Right ventricle myocardium superior (tissue), 1 donor: ENCODE results near the gene CFAP99. TPM values are rescaled to one million over a fixed set of nuclear protein-coding genes. Genes with fewer than 3 reads are reported as not detected.

Experiments
- ATAC-seq: fragments of 200-7000 bp; cut with Tn5 transposase; one replicate; pipeline ENCODE4 v1.9.1; 2020; ENCODE audit warnings: mild to moderate bottlenecking; ENCODE audit not compliant: poor library complexity
- DNase-seq: peaks from one replicate; pipeline ENCODE4 v3.0.0-alpha.2; 2020
- intact Hi-C: fragments of 100-400 bp; cut with DNase I; formaldehyde crosslinking; loops from one replicate; pipeline ENCODE4 v1.11.2; 2022
- total RNA-seq: library from RNA; stranded (reverse); fragmentation: NEBNext Ultra II Directional; extraction: Animal tissue kit (Norgen Biotek cat#: 25700); gene quantifications from one replicate; pipeline ENCODE4 v1.2.1, GENCODE V29; 2021
- donor health status: DM: no; HTN: yes; CAD: no; lungs with severe emphysema.

Gene CFAP99
- total RNA-seq, 1 donor from 2014 or later, result not detected

DNA sequence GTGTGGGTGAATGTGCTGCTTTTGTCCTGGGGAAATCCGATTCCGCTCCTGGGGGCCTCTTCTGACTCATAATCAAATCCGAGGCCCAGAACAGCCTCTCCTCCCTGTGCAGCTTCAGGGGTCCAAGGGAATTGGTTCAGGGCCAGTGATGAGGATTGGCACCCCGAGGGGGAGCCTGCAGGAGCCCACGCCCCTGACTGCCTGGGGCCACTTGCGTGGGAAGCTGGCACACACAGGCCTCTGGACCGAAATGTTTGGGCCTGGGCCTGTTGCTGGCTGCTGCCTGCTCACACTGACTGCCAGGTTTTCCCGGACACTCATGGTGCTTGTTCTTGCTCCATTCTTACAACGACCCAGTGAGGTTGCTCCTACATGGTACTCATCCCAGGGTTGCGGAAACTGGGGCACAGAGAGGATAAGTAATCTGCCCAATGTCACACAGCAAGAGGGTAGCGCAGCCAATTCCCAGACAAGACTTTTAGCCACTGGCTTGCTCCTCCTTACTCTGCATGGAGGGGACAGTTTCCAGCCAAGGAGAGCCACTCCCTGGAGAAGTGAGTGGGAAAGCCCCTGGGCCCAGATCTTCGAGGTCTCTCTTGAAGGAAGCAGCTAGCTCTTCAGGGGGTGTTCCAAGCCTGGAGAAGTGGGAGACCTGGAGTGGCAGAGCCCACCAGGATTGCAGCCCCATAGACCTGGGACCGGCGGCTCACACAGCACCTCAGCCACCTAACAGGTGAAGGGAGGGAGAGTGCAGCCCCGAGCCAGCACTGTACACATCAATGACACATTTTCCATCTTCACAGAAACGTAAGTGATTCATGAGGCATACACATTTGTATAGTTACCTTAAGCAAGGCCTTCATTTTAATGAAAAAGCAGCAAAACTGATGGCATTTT is 20.3 kb downstream of the CFAP99 start:
- intact Hi-C loops, result no loop called here
- DNase-seq (peak; percentile 13), ATAC-seq (no peak)

- ATAC-seq (peak; percentile 72), DNase-seq (peak; percentile 68)
- intact Hi-C loops, result no loop called here
Observed at GRCh38 chr4:2441393-2442174, 22.8 kb downstream of the CFAP99 start.

GRCh38 chr4:2442175-2442993 is 23.6 kb downstream of the CFAP99 start:
- no peak for ATAC-seq
- intact Hi-C loops, result no loop called here
- DNase-seq, result peak; percentile 24

GRCh38 chr4:2443061-2443730 is 24.4 kb downstream of the CFAP99 start:
- intact Hi-C loops, result no loop called here
- ATAC-seq (no peak), DNase-seq (peak; percentile 29)

DNA sequence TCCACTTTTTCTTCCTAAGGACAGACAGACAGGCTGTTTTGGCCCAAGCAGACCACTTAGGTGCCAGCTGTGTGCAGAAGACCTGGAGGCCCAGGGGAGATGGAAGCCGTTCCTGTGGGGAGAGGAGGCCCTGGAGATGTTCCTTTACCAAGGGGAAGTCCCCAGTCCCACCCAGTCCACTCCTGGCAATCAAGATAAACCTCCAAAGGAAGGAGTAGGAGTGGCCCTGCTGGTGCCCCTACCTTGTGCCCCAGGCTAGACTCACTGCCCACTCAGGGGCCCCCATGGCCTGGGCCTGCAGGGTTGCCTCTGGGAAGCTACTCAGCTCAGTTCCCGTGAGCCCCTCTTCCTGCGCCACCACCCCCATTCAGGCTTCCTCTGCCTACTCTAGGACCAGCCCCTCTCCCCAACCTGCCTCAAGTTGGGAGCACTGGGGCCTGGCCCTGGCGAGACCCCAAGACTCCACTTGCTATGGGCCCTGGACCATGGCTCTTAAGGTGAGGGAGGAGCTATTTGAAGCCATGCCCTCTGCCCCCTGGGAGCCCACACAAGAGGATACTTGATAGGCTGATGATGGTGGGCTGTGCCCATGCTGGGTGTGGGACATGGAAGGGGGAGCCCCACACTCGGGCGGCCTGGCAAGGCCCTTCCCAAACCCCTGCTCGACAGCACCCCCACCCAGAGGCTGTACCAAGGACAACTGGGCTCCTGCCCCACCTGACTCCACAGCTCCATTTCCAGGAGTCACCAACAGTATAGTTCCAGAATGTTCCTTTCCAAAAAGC is 25.4 kb downstream of the CFAP99 start:
- no peak for ATAC-seq
- peak; percentile 17 for DNase-seq
- intact Hi-C loops, result no loop called here

GRCh38 chr4:2445130-2445529 is 26.4 kb downstream of the CFAP99 start:
- intact Hi-C loops, result no loop called here
- ATAC-seq (no peak), DNase-seq (no peak)

DNA sequence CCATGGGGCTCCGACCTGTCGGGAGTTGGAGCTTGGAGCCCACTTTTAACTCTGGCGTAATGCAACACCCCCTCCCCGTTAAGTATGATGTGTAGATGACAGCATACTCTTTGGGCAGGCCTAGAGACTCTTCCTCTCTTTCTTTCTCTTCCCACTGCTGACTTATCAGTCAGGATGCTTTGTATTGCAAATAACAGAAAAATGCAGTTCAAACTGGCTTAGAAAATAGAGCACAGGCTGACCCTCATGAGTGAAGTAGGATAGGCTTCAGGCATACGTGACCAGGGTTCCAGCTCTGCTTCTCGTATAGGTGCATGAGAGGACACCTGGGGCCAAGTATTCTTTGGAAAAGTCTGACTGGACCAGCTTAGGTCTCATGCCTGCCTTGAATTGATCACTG is 26.8 kb downstream of the CFAP99 start:
- ATAC-seq, result no peak
- intact Hi-C loops, result no loop called here
- DNase-seq, result no peak

DNA sequence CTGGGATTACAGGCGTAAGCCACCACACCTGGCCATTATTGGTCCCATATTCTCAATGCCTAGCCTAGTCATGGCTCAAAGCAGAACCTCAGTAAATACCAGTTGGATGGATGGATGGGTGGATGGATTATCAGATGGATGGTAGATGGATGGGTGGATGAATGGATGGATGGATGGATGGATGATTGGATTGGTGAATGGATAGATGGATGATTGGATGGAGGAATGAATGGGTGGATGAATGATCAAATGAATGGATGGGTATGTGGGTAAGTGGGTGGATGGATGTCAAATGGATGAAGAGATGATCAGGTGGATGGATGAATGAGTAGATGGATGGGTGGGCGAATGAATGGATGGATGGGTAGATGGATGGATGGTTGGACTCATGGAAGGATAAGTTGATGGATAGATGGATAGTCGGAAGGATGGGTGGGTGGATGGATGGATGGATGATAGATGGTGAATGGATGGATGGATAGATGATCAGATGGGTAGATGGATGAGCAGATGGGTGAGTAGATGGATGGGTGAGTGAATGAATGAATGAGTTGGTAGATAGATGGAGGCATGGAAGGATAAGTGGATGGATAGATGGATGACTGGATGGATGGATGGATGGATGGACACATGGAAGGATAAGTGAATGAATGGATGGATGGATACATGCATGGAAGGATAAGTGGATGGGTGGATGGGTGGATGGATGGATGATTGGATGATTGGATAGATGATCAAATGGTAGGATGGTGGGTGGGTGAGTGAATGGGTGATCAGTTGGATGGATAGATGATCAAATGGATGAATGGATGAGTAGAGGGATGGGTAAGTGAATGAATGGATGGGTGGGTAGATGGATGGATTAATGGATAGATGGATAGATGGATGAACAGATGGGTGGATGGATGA is 28.2 kb downstream of the CFAP99 start:
- DNase-seq (no peak), ATAC-seq (no peak)
- intact Hi-C loops, result no loop called here

DNA sequence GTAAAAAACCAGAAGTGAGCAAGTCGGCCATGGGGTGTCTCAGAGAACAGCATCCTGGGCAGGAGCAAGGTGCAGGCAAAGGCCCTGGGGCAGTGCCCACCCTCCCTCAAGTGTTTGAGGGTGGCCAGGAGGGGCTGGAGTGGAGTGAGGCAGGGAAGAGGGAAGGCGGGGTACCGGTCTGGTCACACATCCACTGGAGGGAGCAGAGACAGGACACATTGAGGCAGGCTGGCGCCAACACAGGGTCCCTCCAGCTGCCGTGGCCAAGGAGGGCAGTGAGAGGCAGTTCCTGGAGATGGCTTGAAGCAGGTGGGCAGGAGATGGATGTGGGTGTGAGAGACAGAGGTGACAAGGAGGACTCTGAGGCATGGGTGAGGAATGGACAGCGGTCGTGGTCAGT is 29.8 kb downstream of the CFAP99 start:
- DNase-seq, result peak; percentile 15
- no peak for ATAC-seq
- intact Hi-C loops, result no loop called here

GRCh38 chr4:2449051-2449450 is 30.3 kb downstream of the CFAP99 start:
- no peak for ATAC-seq
- intact Hi-C loops, result no loop called here
- peak; percentile 24 for DNase-seq

DNA sequence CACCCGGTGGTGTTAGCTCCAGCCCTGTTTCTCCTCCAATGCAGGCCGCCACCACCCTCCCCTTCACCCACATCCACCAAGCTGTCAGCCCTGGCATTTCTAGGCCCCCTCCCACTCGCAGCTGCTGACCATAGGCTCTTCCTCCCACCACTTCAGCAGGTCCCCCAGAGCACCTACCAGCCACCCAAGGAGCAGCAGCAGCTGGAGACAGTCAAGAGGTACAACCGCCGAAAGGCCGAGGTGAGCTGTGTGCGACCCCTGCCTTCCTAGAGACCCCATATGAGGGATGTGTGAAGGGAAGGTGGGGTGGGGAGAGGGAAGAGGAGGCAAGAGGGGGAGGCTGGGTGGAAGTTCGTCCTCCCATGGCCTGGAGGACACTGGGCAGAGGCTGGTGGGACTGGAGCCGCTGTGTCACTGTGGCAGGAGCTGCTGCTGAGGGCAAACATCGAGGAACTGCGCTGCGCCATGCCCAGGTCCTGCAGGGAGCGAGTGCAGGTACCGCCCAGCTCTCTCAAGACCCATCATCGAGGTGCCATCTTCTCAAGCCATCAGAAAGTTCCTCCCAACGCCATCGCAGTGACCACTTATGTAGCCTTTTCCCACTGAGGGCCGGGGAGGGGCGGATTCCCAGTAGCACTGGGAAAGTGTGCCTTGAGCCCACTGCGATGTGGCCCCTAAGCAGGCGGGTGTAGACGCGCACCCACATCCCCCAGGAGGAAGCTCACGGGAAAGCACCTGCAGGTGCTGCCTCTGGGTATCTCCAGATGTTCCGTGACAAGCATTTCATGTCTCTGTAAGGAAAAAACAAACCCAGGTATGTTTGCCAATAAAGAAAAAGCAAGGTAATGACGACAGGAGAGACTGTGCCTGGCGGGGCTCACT is 31.0 kb downstream of the CFAP99 start:
- no peak for ATAC-seq
- intact Hi-C loops, result no loop called here
- DNase-seq, result peak; percentile 23

DNA sequence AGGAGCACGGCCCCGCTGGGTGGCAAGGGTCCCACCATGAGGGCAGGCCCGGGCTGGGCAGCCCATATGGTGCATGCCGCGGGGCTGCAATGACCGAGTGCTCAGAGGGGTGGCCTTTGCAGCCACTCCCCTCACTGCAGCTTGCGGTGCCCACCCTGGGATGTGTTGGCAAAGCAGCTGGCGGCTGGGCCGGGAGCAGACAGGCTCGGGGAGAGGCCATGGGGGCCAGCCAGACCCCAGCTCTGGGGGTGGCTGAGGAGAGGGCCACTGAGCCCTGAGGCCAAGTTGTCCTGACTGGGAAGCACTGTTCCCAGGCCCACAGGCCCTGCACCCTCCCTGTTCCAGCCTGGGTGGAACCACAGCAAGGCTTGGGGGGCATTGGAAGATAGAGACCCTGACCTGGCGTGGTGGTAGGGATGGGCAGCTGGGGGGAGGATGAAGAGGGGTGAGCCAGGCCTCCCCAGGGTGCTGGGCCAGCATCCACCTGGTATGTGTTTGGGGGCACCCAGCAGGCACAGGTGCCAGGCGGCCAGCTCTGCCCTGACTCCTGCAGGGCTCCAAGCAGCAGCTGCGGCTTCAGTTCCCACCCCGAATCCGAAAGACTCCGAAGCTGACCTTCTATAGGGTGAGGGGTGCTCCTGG is 31.8 kb downstream of the CFAP99 start:
- ATAC-seq, result no peak
- intact Hi-C loops, result no loop called here
- DNase-seq, result no peak

DNA sequence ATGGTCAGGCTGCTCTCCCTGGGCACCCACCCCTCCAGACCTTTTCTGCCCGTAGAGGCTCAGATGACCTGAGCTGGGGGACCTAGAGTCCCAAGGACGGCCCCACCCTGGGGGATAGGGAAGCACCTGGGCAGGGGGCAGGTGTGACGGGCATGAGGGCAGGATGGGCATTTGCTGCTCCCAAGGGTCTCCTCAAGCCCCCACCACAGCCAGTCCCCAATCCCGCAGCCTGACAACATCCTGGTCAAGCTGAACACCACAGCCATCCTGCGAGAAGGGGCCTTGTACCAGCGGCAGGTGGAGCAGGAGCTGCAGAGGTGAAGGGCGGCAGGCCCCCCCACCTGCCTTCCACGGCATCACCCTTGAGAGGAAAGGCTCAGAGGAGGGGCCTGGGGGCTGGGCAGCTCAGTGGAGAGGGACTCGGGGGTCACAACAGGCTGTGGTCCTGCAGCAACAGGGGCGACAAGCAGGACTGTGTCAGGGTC is 32.3 kb downstream of the CFAP99 start:
- no peak for ATAC-seq

DNA sequence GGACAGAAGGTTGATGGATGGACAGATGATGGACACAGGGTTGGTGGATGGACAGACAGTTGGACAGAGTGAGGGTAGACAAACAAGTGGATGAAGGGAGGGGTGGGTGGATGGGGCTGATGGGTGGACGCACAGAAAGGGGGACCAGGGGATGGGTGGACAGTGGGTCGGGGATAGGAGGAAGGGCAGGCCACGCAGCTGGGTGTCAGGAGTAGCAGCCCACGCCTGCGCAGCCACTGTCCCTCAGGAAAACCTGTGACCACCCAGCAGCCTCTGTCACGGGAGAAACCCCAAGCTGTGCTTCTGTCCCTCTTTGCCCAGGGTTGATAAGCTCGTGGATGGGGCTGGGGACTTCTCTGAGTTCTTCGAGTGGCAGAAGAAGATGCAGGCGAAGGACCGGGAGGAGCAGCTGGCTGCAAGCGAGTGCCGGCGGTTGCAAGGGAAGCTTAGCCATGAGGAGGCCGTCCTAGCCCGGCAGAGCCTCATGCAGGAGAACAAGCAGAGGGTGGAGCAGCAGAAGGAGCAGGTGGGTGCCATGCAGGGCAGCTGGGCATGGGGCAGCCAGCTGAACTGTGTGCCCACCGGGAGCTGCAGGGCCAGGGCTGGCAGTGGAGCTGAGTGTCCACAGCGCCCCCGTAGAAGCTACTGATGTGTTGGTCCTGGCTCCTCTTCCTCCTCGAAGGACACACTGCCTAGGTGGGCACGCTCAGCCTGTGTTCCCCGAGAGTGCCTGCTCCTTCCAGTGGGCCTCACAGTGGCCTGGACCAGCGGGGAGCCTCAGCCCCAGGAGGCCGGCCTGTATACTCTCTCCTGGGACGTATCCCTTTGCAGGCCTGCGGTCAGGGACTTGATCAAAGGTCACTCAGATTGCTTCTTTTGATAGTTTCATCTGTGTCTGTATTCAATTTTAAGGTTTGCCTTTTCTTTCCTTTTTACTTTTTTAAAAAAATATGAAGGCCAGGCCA is 33.3 kb downstream of the CFAP99 start:
- intact Hi-C loops, result no loop called here
- ATAC-seq, result no peak
- no peak for DNase-seq

More for the DNA sequence above, 32.3 kb downstream of the CFAP99 start:
- no peak for DNase-seq
- intact Hi-C loops, result no loop called here
